Erythroblast (primary cell): Measurements from ENCODE around the gene RING1.

Experiments used
- GATA1 ChIP-seq: IDR thresholded peaks from 2 replicates; pipeline ENCODE4 v1.6.1; 2011; ENCODE audit warnings: low read depth, mild to moderate bottlenecking, control low read depth, low read length, moderate library complexity
- POLR2A ChIP-seq: IDR thresholded peaks from 2 replicates; pipeline ENCODE4 v1.6.1; 2011; ENCODE audit warnings: mild to moderate bottlenecking, low read length

- TF ChIP-seq POLR2A: no peak
- TF ChIP-seq GATA1: no peak
Observed at GRCh38 chr6:33163540-33163939, 44.8 kb upstream of the RING1 start.
